WTC11 (cell line): Measurements from ENCODE around the gene BTN3A1. TPM values are rescaled to one million over a fixed set of nuclear protein-coding genes. Genes with fewer than 3 reads are reported as not detected.

ENCODE experiments used
- ATAC-seq: fragments of 200-7000 bp; cut with Tn5 transposase; 2 replicates; pipeline ENCODE4 v1.10.0; 2021; ENCODE audit warnings: mild to moderate bottlenecking, moderate library complexity
- CTCF ChIA-PET: fragments of 300-600 bp; sonication (Branson Sonifier 250); formaldehyde crosslinking; loops from one replicate; lab custom pipeline; 2021; ENCODE audit warnings: antibody characterized with exemption; lab: Charles Lee
- POLR2A ChIA-PET: fragments of 350-600 bp; sonication (Branson Sonifier 250); formaldehyde crosslinking; loops from one replicate; lab custom pipeline; 2021; ENCODE audit warnings: antibody characterized with exemption; lab: Charles Lee
- DNase-seq: peaks from one replicate; pipeline ENCODE4 v3.0.0; 2021; ENCODE audit warnings: low spot score
- H3K27ac Mint-ChIP-seq: 2 replicates; pipeline ENCODE4 v1.8.0; 2021; ENCODE audit warnings: mixed read lengths
- H3K27me3 Mint-ChIP-seq: 2 replicates; pipeline ENCODE4 v1.8.0; 2021; ENCODE audit warnings: low read depth, mild to moderate bottlenecking, moderate library complexity, mixed read lengths
- H3K36me3 Mint-ChIP-seq: 2 replicates; pipeline ENCODE4 v1.8.0; 2021; ENCODE audit warnings: mixed read lengths
- H3K4me1 Mint-ChIP-seq: 2 replicates; pipeline ENCODE4 v1.8.0; 2022; ENCODE audit warnings: mixed read lengths
- H3K4me3 Mint-ChIP-seq: 2 replicates; pipeline ENCODE4 v1.8.0; 2021; ENCODE audit warnings: mild to moderate bottlenecking, moderate library complexity, mixed read lengths
- H3K9me3 Mint-ChIP-seq: 2 replicates; pipeline ENCODE4 v1.8.0; 2021; ENCODE audit warnings: mixed read lengths
- CBFB ChIP-seq: sonication (generic); formaldehyde crosslinking; IDR thresholded peaks from 2 replicates; pipeline ENCODE4 v1.8.1; 2022; ENCODE audit warnings: mild to moderate bottlenecking, low read depth, missing genetic modification reagents
- ELF4 ChIP-seq: sonication (generic); formaldehyde crosslinking; IDR thresholded peaks from 2 replicates; pipeline ENCODE4 v1.8.1; 2022; ENCODE audit warnings: low read depth, mild to moderate bottlenecking, moderate library complexity, missing genetic modification reagents
- ETV6 ChIP-seq: sonication (generic); formaldehyde crosslinking; IDR thresholded peaks from 2 replicates; pipeline ENCODE4 v1.8.1; 2022; ENCODE audit warnings: mild to moderate bottlenecking, missing genetic modification reagents
- FOXK1 ChIP-seq: sonication (generic); formaldehyde crosslinking; IDR thresholded peaks from 2 replicates; pipeline ENCODE4 v1.8.0; 2022; ENCODE audit warnings: mild to moderate bottlenecking, moderate library complexity, missing genetic modification reagents
- FOXP1 ChIP-seq: sonication (generic); formaldehyde crosslinking; IDR thresholded peaks from 2 replicates; pipeline ENCODE4 v1.8.0; 2022; ENCODE audit warnings: missing genetic modification reagents, mild to moderate bottlenecking, moderate library complexity, borderline replicate concordance
- MXD4 ChIP-seq: fragments of 250-450 bp; sonication (Bioruptor Pico); IDR thresholded peaks from 2 replicates; pipeline ENCODE4 v1.8.0; 2021; ENCODE audit warnings: mild to moderate bottlenecking, moderate library complexity, borderline replicate concordance
- MYBL2 ChIP-seq: sonication (generic); formaldehyde crosslinking; IDR thresholded peaks from 2 replicates; pipeline ENCODE4 v1.8.1; 2023; ENCODE audit warnings: mild to moderate bottlenecking, moderate library complexity, missing genetic modification reagents
- NFATC4 ChIP-seq: fragments of 250-450 bp; sonication (Bioruptor Pico); IDR thresholded peaks from 2 replicates; pipeline ENCODE4 v1.9.0; 2021; ENCODE audit warnings: mild to moderate bottlenecking
- NFYB ChIP-seq: sonication (generic); formaldehyde crosslinking; conservative IDR thresholded peaks from 2 replicates; pipeline ENCODE4 v1.8.0; 2022; ENCODE audit warnings: low read depth, missing genetic modification reagents
- RORB ChIP-seq: fragments of 250-450 bp; sonication (Bioruptor Pico); IDR thresholded peaks from 2 replicates; pipeline ENCODE4 v1.9.0; 2021; ENCODE audit warnings: mild to moderate bottlenecking
- TCF7 ChIP-seq: sonication (generic); formaldehyde crosslinking; IDR thresholded peaks from 2 replicates; pipeline ENCODE4 v1.8.0; 2022; ENCODE audit warnings: mild to moderate bottlenecking, low read depth, missing genetic modification reagents, moderate library complexity
- ZNF317 ChIP-seq: sonication (generic); formaldehyde crosslinking; IDR thresholded peaks from 2 replicates; pipeline ENCODE4 v1.8.1; 2023; ENCODE audit warnings: low read depth, mild to moderate bottlenecking, moderate library complexity, missing genetic modification reagents, borderline replicate concordance
- ZNF396 ChIP-seq: fragments of 250-450 bp; sonication (Bioruptor Pico); IDR thresholded peaks from 2 replicates; pipeline ENCODE4 v1.8.0; 2021; ENCODE audit warnings: mild to moderate bottlenecking, moderate library complexity, borderline replicate concordance
- ZNF671 ChIP-seq: fragments of 250-450 bp; sonication (Bioruptor Pico); IDR thresholded peaks from 2 replicates; pipeline ENCODE4 v1.8.0; 2021; ENCODE audit warnings: mild to moderate bottlenecking
- total RNA-seq: library from RNA; stranded (reverse); gene quantifications from 3 replicates; pipeline ENCODE4 v1.2.3, GENCODE V29; 2021
- TF ChIP-seq, protein P1 (sequence below): sonication (generic); formaldehyde crosslinking; conservative IDR thresholded peaks from 2 replicates; pipeline ENCODE4 v1.8.1; 2022; ENCODE audit warnings: mild to moderate bottlenecking, missing genetic modification reagents
- TF ChIP-seq, protein P2 (sequence below): sonication (generic); formaldehyde crosslinking; IDR thresholded peaks from 2 replicates; pipeline ENCODE4 v1.8.0; 2022; ENCODE audit warnings: mild to moderate bottlenecking, missing genetic modification reagents
- TF ChIP-seq, protein P3 (sequence below): sonication (generic); formaldehyde crosslinking; IDR thresholded peaks from 2 replicates; pipeline ENCODE4 v1.8.1; 2022; ENCODE audit warnings: low read depth, mild to moderate bottlenecking, moderate library complexity, missing genetic modification reagents, borderline replicate concordance
- TF ChIP-seq, protein P4 (sequence below): fragments of 250-450 bp; sonication (Bioruptor Pico); IDR thresholded peaks from 2 replicates; pipeline ENCODE4 v1.9.0; 2021; ENCODE audit warnings: mild to moderate bottlenecking
- TF ChIP-seq, protein P5 (sequence below): sonication (generic); formaldehyde crosslinking; IDR thresholded peaks from 2 replicates; pipeline ENCODE4 v1.8.1; 2022; ENCODE audit warnings: mild to moderate bottlenecking, moderate library complexity, missing genetic modification reagents

The BTN3A1 gene
- total RNA-seq, 1 experiment from 2014 or later, result 4.5 TPM

DNA sequence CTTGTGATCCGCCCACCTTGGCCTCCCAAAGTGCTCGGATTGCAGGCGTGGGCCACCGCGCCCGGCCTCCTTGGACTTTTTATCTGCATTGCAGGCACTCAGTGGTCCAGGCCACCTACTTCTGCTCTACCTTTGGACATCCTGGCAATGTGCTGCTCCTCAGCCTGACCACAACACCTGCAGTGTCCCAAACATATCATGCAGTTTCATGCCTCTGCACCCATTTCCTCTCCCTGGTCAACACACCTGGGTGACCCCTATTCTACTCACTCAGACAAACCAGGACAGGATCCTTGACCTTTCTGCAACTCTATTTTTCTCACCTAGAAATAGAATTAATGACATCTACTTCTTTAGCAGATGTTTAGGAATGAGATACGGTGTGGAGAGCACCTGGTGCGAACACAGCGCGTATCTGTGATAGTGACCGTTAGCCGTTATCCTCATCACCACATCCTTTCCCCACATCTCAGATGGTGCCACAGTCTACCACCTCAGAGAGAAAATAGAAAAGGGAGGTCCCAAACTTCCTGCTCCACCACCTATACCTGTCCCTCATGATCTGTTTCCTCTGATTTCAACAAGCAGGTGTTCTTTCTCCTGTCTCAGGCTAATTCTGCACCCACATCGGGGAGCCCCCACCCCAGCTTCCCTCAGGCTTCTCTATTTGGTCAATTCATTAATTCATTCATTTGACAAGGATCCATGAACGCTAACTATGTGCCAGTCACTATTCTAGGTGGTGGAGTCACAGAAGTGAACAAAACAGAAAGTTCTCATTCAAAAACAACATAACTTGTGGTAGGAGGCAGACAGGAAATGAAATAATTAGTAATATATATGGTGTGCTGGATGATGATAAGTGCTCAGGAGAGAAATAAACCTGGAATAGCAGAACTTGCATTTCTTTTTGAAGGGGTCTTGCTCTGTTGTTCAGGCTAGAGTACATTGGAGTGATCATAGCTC is 41.3 kb upstream of the BTN3A1 start:
- ChIA-PET CTCF (no interaction called here), POLR2A (no interaction called here)
- no peaks in the 10 kb centered on the region for H3K36me3 Mint-ChIP-seq
- no peaks in the 10 kb centered on the region for H3K9me3 Mint-ChIP-seq
- no peak overlapping the region for H3K27ac Mint-ChIP-seq
- TF ChIP-seq ZNF671 (CRISPR knock-in tag) (no peak), TCF7 (CRISPR knock-in tag) (no peak), FOXK1 (CRISPR knock-in tag) (no peak), MXD4 (CRISPR knock-in tag) (no peak), ETV6 (CRISPR knock-in tag) (no peak), ZNF396 (CRISPR knock-in tag) (no peak), NFATC4 (CRISPR knock-in tag) (no peak)
- TF ChIP-seq, protein P1, sequence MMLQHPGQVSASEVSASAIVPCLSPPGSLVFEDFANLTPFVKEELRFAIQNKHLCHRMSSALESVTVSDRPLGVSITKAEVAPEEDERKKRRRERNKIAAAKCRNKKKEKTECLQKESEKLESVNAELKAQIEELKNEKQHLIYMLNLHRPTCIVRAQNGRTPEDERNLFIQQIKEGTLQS (CRISPR knock-in tag), result no peak
- TF ChIP-seq, protein P2, sequence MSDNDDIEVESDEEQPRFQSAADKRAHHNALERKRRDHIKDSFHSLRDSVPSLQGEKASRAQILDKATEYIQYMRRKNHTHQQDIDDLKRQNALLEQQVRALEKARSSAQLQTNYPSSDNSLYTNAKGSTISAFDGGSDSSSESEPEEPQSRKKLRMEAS, result no peak
- no peaks in the 10 kb centered on the region for H3K4me1 Mint-ChIP-seq
- no peak overlapping the region for H3K4me3 Mint-ChIP-seq
- H3K27me3 Mint-ChIP-seq, result no peaks in the 10 kb centered on the region; the same call in 1 of the 2 replicates
- DNase-seq (no peak), ATAC-seq (no peak)

DNA sequence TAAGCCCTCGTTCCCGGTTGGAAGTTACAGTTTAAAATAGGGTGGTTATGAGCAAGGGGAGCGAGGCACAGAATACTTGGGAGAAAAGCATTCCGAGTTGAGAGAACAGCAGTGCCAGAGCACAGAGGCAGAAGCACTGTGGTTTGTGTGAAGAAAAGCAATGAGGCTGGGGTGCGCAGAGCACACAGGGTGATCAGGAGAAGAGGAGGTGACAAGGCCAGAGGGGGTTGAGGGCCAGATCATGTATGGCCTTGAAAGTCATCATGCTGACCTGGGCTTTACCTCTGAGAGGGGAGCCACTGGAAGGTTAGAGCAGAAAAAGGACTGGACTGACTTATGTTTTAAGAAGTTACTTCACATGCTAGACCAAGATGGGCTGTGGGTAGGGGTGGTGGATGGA is 40.5 kb upstream of the BTN3A1 start:
- H3K36me3 Mint-ChIP-seq, result no peaks in the 10 kb centered on the region
- CTCF ChIA-PET, result no interaction called here
- TF ChIP-seq, protein P3, sequence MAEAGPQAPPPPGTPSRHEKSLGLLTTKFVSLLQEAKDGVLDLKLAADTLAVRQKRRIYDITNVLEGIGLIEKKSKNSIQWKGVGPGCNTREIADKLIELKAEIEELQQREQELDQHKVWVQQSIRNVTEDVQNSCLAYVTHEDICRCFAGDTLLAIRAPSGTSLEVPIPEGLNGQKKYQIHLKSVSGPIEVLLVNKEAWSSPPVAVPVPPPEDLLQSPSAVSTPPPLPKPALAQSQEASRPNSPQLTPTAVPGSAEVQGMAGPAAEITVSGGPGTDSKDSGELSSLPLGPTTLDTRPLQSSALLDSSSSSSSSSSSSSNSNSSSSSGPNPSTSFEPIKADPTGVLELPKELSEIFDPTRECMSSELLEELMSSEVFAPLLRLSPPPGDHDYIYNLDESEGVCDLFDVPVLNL (CRISPR knock-in tag), result no peak
- TF ChIP-seq FOXP1 (CRISPR knock-in tag) (no peak), MYBL2 (CRISPR knock-in tag) (no peak), CBFB (CRISPR knock-in tag) (no peak), RORB (CRISPR knock-in tag) (no peak), ZNF396 (CRISPR knock-in tag) (no peak), FOXK1 (CRISPR knock-in tag) (no peak), NFYB (no peak), ZNF317 (CRISPR knock-in tag) (no peak), ELF4 (CRISPR knock-in tag) (no peak), MXD4 (CRISPR knock-in tag) (no peak)
- TF ChIP-seq, protein P4, sequence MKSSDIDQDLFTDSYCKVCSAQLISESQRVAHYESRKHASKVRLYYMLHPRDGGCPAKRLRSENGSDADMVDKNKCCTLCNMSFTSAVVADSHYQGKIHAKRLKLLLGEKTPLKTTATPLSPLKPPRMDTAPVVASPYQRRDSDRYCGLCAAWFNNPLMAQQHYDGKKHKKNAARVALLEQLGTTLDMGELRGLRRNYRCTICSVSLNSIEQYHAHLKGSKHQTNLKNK (CRISPR knock-in tag), result no peak
- TF ChIP-seq, protein P5, sequence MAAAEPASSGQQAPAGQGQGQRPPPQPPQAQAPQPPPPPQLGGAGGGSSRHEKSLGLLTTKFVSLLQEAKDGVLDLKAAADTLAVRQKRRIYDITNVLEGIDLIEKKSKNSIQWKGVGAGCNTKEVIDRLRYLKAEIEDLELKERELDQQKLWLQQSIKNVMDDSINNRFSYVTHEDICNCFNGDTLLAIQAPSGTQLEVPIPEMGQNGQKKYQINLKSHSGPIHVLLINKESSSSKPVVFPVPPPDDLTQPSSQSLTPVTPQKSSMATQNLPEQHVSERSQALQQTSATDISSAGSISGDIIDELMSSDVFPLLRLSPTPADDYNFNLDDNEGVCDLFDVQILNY (CRISPR knock-in tag), result no peak
- POLR2A ChIA-PET, result no interaction called here
- ATAC-seq, result no peak
- DNase-seq, result no peak
- no peaks in the 10 kb centered on the region for H3K4me1 Mint-ChIP-seq
- no peaks in the 10 kb centered on the region; the same call in 1 of the 2 replicates for H3K27me3 Mint-ChIP-seq
- H3K27ac Mint-ChIP-seq, result no peak overlapping the region
- H3K9me3 Mint-ChIP-seq, result no peaks in the 10 kb centered on the region
- no peak overlapping the region for H3K4me3 Mint-ChIP-seq
